ENCODE results near the gene RPE.

RPE gene

DNA sequence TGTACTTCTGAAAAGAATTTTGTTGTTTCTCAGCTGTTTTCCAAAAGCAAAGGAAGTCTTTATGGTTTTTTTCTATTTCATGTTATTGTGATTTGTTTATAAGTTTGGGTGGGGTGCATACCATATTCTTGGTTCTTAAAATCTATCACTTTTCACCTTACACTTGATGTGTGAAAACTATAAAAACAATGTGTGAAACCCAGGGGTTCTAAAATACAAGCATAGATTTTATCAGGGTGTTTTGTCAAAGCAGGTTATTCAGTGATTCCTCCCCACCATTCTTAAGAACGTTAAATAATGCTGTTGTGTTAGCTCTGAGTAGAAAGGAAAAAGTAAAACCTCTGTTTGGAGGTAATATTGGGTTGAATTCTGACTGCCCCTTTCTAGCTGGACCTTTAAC, 17.7 kb downstream of the RPE start:
- ATAC-seq (ENCODE audit: insufficient read depth, low read depth) (no peak), DNase-seq (no peak)
- Histone ChIP-seq H3K4me3 (ENCODE audit: low read depth in 1 of 2, low read length in 2 of 2) (no peak overlapping the region), H3K27me3 (ENCODE audit: insufficient read depth, low read length, poor library complexity) (no peaks in the 10 kb centered on the region), H3K79me2 (ENCODE audit: insufficient read depth, low read length) (peaks cover 10% of the 10 kb centered on the region), H3K27ac (ENCODE audit: low read length) (no peak overlapping the region), H3K4me1 (ENCODE audit: insufficient read depth, low read length) (no peaks in the 10 kb centered on the region), H4K20me1 (ENCODE audit: insufficient read depth, low read length) (peaks cover 21% of the 10 kb centered on the region; the same call in 1 of the 2 replicates), H3K9me3 (ENCODE audit: insufficient read depth, low read length, severe bottlenecking) (no peaks in the 10 kb centered on the region), H3K4me2 (ENCODE audit: insufficient read depth, low read length) (no peak overlapping the region), H2AFZ (ENCODE audit: low read depth, low read length) (no peak overlapping the region), H3K9ac (ENCODE audit: low read depth, low read length) (no peak overlapping the region), H3K36me3 (ENCODE audit: insufficient read depth, low read length) (peaks cover 95% of the 10 kb centered on the region)
- TF ChIP-seq, protein P1, sequence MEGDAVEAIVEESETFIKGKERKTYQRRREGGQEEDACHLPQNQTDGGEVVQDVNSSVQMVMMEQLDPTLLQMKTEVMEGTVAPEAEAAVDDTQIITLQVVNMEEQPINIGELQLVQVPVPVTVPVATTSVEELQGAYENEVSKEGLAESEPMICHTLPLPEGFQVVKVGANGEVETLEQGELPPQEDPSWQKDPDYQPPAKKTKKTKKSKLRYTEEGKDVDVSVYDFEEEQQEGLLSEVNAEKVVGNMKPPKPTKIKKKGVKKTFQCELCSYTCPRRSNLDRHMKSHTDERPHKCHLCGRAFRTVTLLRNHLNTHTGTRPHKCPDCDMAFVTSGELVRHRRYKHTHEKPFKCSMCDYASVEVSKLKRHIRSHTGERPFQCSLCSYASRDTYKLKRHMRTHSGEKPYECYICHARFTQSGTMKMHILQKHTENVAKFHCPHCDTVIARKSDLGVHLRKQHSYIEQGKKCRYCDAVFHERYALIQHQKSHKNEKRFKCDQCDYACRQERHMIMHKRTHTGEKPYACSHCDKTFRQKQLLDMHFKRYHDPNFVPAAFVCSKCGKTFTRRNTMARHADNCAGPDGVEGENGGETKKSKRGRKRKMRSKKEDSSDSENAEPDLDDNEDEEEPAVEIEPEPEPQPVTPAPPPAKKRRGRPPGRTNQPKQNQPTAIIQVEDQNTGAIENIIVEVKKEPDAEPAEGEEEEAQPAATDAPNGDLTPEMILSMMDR (IDR thresholded peaks at IDR 0.05; ENCODE audit: borderline replicate concordance, extremely low read depth, low read length, poor library complexity, severe bottlenecking), result no peak
- no peak for TF ChIP-seq EZH2 (IDR thresholded peaks at IDR 0.05; ENCODE audit: borderline replicate concordance, low read depth, low read length, severe bottlenecking)

DNA sequence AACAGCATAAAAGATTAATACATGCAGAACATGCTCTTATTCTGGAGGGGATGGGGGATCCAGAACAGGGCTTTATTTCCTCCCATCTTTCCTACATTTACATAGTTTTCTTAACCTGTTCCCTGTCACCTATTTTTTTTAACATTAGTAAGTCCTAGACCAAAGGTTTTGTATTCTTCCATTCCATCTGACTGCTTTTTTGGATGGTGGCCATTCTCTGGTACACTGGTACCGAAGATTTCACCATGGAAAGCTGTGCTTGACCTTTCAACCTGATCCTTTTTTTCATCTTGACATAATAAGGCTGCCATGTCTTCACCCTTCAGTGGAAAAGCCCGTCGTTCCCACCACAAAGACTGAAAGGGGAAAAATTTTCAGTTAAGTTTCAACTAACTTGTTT, 20.4 kb downstream of the RPE start:
- no peaks in the 10 kb centered on the region for H3K4me1 ChIP-seq (ENCODE audit: insufficient read depth, low read length)
- H3K4me3 ChIP-seq (ENCODE audit: low read depth in 1 of 2, low read length in 2 of 2), result no peak overlapping the region
- H3K27ac ChIP-seq (ENCODE audit: low read length), result no peak overlapping the region
- DNase-seq (no peak), ATAC-seq (ENCODE audit: insufficient read depth, low read depth) (no peak)
- no peak overlapping the region for H3K4me2 ChIP-seq (ENCODE audit: insufficient read depth, low read length)
- H3K9me3 ChIP-seq (ENCODE audit: insufficient read depth, low read length, severe bottlenecking), result no peaks in the 10 kb centered on the region
- H3K27me3 ChIP-seq (ENCODE audit: insufficient read depth, low read length, poor library complexity), result no peaks in the 10 kb centered on the region
- TF ChIP-seq, protein P1 (IDR thresholded peaks at IDR 0.05; ENCODE audit: borderline replicate concordance, extremely low read depth, low read length, poor library complexity, severe bottlenecking), result no peak
- TF ChIP-seq EZH2 (IDR thresholded peaks at IDR 0.05; ENCODE audit: borderline replicate concordance, low read depth, low read length, severe bottlenecking), result no peak
- no peak overlapping the region for H3K9ac ChIP-seq (ENCODE audit: low read depth, low read length)
- H3K79me2 ChIP-seq (ENCODE audit: insufficient read depth, low read length), result no peaks in the 10 kb centered on the region
- H2AFZ ChIP-seq (ENCODE audit: low read depth, low read length), result no peak overlapping the region
- H3K36me3 ChIP-seq (ENCODE audit: insufficient read depth, low read length), result peaks cover 78% of the 10 kb centered on the region
- H4K20me1 ChIP-seq (ENCODE audit: insufficient read depth, low read length), result peaks cover 5% of the 10 kb centered on the region; the same call in 1 of the 2 replicates

DNA sequence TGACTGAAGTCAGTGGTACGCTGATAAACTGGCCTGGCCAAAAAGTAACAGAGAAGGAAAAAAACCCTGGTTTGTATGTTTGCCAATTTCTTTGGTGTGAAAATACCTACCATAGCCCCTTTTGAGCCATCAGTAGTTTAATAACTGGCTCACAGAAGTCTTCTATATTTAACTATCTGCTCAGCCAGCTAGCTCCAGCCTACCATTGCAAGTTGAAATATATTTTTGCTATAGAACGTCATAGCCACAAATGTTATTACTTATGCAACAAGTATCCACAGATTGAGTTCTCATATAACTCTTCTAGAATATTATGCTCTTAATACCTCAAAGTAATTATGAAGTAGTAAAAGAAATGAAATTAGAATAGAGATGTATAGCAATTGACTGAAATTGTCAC, 25.2 kb downstream of the RPE start:
- no peaks in the 10 kb centered on the region for H3K79me2 ChIP-seq (ENCODE audit: insufficient read depth, low read length)
- no peak for DNase-seq
- H3K4me2 ChIP-seq (ENCODE audit: insufficient read depth, low read length), result no peak overlapping the region
- TF ChIP-seq EZH2 (IDR thresholded peaks at IDR 0.05; ENCODE audit: borderline replicate concordance, low read depth, low read length, severe bottlenecking), result no peak
- TF ChIP-seq, protein P1 (IDR thresholded peaks at IDR 0.05; ENCODE audit: borderline replicate concordance, extremely low read depth, low read length, poor library complexity, severe bottlenecking), result no peak
- H3K4me3 ChIP-seq (ENCODE audit: low read depth in 1 of 2, low read length in 2 of 2), result no peak overlapping the region
- H3K9me3 ChIP-seq (ENCODE audit: insufficient read depth, low read length, severe bottlenecking), result no peaks in the 10 kb centered on the region
- no peak overlapping the region for H2AFZ ChIP-seq (ENCODE audit: low read depth, low read length)
- H3K27me3 ChIP-seq (ENCODE audit: insufficient read depth, low read length, poor library complexity), result no peaks in the 10 kb centered on the region
- no peaks in the 10 kb centered on the region for H4K20me1 ChIP-seq (ENCODE audit: insufficient read depth, low read length)
- no peak overlapping the region for H3K9ac ChIP-seq (ENCODE audit: low read depth, low read length)
- H3K36me3 ChIP-seq (ENCODE audit: insufficient read depth, low read length), result peaks cover 34% of the 10 kb centered on the region
- ATAC-seq (ENCODE audit: insufficient read depth, low read depth), result no peak
- H3K4me1 ChIP-seq (ENCODE audit: insufficient read depth, low read length), result no peaks in the 10 kb centered on the region
- no peak overlapping the region for H3K27ac ChIP-seq (ENCODE audit: low read length)

DNA sequence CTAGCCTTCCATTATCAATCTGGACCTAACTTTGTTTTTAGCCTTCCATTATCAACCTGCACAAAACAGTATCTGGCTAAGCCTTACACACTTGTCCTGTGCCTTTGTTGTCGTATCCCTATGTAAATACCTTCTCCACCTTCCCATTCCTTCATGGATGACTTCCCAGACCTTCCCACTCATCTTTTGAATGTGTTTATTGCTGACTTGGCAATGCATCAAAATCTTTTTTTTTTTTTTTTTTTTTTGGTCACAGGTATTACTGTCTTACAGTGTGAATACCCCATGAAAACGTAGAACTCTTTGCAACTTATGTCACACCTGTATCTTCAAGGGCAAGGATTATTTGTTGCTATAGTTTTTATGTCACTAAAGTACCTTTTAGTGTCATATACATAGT, 25.7 kb downstream of the RPE start:
- Histone ChIP-seq H3K4me2 (ENCODE audit: insufficient read depth, low read length) (no peak overlapping the region), H3K27ac (ENCODE audit: low read length) (no peak overlapping the region), H3K9ac (ENCODE audit: low read depth, low read length) (no peak overlapping the region), H3K79me2 (ENCODE audit: insufficient read depth, low read length) (no peaks in the 10 kb centered on the region), H2AFZ (ENCODE audit: low read depth, low read length) (no peak overlapping the region), H4K20me1 (ENCODE audit: insufficient read depth, low read length) (no peaks in the 10 kb centered on the region), H3K4me3 (ENCODE audit: low read depth in 1 of 2, low read length in 2 of 2) (no peak overlapping the region), H3K27me3 (ENCODE audit: insufficient read depth, low read length, poor library complexity) (no peaks in the 10 kb centered on the region), H3K4me1 (ENCODE audit: insufficient read depth, low read length) (no peaks in the 10 kb centered on the region), H3K36me3 (ENCODE audit: insufficient read depth, low read length) (peaks cover 29% of the 10 kb centered on the region), H3K9me3 (ENCODE audit: insufficient read depth, low read length, severe bottlenecking) (no peaks in the 10 kb centered on the region)
- ATAC-seq (ENCODE audit: insufficient read depth, low read depth) (no peak), DNase-seq (no peak)
- TF ChIP-seq, protein P1 (IDR thresholded peaks at IDR 0.05; ENCODE audit: borderline replicate concordance, extremely low read depth, low read length, poor library complexity, severe bottlenecking), result no peak
- TF ChIP-seq EZH2 (IDR thresholded peaks at IDR 0.05; ENCODE audit: borderline replicate concordance, low read depth, low read length, severe bottlenecking), result no peak
